HUDEP-2 (cell line): ENCODE measurements around the gene MOGAT1.
"Not testable (repeated sequence)": the region's sequence is repeated elsewhere in the genome, so short reads cannot be mapped to it uniquely, and the experiment has no call there.

Experiments used
- DNase-seq, 76 experiments: peaks; one replicate each; lab custom pipeline; 2025; ENCODE audit not compliant: unreplicated experiment in 76 of 76; lab: John Stamatoyannopoulos, UW

The MOGAT1 gene

DNA sequence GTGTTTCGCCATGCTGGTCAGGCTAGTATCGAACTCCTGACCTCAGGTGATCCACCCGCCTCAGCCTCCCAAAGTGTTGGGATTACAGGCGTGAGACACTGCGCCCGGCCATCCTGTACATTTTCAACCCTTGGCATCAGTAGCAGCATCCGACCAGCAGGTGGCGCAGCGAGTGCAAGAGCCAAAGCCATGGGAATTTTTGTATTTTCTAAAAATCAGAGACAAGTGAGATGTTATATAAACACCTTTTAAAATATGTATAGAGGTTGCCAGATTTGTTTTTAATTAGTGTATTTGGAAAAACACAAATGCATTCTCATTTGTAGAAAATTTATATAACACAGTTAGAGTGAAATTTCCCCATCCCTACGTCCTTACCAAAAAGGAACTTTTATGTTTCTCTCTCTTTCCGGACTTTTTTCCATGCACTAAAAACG is 36.8 kb downstream of the MOGAT1 start:
- DNase-seq = peak in 59 of 76 experiments; percentile 3 to 71 (median 35)

DNA sequence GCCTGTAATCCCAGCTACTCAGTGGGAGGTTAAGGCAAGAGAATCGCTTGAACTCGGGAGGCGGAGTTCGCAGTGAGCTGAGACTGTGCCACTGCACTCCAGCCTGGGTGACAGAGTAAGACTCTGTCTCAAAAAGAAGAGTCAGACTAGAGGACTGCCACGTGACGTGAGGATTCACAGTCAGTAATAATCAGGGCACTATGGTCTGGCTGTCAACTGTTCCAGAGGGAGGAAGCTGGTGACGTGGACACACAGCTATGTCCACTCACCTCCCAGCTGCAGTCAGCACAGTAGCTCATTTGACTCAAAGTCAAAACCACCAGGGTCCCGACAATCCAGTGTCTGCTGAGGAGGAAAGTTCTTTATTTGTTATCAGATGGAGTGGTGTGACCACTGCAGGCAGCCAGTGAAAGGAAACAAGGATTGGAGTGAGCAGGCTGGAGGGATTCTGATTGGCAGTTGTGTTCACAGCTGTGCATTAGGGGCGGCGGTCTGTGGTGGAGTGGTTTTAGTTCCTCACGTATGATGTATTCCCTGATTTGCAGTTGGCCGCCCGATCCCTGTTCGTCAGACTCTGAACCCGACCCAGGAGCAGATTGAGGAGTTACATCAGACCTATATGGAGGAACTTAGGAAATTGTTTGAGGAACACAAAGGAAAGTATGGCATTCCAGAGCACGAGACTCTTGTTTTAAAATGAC is 37.9 kb downstream of the MOGAT1 start:
- DNase-seq = peak in 14 of 76 experiments; percentile 0 to 21 (median 2)

DNA sequence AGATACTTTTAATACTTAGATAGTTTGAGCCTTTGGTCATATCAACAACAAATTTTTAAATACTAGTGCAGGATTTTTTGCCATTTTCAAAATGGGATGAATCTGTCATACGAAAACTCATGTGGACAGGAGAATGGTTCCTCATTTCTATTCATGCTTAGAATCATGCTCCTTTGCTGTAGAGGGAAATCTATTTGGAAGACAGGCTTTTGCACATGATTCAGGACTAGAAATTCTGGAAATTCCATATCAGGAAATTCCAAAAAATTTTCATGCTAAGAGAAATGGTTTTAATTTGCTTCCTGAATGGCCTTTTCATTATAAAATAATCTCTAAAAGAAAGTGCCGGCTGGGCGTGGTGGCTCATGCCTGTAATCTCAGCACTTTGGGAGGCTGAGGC is 39.3 kb downstream of the MOGAT1 start:
- DNase-seq = no peak

DNA sequence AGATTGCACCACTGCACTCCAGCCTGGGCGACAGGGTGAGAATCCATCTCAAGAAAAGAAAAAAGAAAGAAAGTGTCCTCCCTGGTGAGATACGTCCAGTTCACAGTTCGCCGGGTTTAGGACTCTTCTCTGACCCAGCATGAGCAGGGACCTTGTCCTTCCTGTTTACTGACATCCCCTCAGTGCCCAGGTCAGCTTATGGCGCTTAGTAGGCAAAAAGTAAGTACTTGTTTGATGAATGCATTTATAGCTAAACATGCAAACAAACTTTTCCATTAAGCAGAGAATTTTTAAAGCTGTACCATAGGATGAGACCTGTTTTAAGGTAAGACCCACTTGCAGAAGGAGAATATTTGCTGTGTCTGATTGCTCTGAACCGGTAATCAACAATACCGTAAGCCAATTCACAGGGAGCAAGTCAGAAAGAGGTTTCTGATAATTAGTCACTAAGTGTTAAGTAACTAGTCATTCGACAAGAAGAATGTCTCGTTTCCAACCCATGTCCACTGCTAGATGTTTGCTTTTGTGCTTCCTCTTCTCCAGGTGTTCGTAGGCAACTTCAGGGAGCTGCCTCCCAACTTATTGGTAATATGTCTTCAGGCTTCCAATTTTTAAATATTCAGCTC is 40.0 kb downstream of the MOGAT1 start:
- no peak for DNase-seq

DNA sequence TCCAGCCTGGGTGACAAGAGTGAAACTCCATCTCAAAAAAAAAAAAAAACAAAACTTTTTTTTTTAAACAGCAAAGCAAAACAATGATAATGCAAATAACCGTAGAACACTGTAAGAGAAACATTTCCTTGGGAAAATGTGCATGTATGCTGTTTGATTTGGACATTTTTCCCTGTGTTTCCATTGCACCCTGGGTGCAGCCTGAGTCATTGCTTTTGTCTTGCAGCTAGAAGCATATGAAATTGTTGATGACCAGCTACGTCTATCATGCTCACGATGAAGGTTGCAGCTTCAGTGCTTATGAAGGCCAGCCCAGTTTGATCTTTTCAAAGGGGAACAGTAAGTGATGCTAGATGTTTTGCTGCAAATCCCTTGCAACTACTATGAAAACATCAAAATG is 41.5 kb downstream of the MOGAT1 start:
- DNase-seq = no peak

DNA sequence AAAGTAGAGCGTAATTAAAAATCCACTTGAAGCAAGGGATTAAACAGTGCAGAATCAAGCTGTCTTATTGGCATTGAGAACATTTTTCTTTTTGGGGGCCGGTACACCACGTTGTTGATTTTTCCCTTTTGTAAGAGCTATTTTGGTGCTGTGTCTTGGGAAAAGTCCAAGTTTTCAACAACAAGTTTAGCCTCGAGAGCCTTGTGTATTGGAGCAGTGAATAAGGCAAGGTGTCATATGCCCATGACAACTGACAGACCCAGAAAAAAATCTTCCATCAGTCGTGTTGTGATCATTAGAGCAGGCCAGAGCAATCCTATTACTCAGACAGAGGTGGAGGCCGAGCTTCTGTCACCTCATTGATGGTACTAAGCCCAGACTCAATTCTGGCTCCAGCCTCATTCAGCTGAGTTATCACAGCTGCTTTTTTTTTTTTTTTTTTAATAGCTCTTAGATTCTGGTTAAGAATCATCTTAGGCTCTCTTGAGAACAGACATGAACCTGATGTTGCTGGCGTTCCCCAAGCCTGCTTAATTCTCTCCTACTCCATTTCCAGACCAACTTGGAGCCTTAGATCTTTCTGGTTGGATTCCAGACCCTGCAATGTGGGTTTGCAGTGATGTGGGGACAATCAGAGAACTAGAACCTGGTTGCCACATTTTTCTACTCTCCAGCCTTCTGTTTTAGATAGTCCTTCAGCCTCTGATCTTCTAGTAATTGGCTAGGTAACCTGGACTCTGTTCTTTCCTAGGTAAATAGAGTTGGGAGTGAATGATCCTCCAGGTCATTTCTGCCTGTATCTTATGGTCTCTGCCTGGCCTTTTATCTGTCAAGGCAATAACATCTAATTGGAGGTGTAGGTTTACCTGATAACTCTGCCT is 43.1 kb downstream of the MOGAT1 start:
- DNase-seq = no peak

DNA sequence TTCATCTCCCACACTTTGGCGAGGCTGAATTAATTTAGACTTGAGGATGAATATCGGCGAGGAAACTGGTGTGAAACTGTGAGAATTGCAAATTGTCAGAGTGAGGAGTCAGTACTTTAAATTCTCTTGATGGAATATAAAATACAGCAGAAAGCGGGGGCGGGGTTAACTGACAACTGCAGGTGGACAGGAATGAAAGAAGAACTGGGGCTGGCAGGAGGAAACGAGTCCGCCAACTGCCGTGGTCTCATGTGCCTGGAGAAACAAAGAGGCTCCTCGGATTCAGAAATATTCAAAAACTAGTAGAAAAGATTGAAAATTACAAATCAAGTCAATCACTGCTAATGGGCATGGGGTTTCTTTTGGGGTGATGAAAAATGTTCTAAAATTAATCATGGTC is 44.3 kb downstream of the MOGAT1 start:
- no peak for DNase-seq

DNA sequence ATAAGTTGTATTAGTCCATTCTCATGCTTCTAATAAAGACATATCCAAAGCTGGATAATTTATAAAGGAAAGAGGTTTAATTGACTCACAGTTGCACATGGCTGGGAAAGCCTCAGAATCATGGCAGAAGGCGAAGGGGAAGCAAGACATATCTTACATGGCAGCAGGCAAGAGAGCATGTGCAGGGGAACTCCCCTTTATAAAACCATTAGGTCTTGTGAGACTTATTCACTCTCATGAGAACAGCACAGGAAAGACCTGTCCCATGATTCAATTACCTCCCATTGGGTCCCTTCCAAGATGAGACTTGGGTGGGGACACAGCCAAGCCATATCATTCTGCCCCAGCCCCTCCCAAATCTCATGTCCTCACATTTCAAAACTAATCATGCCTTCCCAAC is 48.3 kb downstream of the MOGAT1 start:
- not testable (repeated sequence) for DNase-seq

DNA sequence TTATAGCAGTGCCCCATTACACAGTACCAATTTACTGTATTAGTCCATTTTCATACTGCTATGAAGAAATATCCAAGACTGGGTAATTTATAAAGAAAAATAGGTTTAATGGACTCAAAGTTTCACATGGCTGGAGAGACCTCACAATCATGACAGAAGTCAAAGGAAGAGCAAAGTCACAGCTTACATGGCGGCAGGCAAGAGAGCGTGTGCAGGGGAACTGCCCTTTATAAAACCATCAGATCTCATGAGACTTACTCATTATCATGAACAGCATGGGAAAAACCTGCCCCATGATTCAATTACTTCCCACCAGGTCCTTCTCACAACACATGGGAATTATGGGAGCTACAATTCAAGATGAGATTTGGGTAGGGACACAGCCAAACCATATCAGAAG is 50.1 kb downstream of the MOGAT1 start:
- not testable (repeated sequence) for DNase-seq

DNA sequence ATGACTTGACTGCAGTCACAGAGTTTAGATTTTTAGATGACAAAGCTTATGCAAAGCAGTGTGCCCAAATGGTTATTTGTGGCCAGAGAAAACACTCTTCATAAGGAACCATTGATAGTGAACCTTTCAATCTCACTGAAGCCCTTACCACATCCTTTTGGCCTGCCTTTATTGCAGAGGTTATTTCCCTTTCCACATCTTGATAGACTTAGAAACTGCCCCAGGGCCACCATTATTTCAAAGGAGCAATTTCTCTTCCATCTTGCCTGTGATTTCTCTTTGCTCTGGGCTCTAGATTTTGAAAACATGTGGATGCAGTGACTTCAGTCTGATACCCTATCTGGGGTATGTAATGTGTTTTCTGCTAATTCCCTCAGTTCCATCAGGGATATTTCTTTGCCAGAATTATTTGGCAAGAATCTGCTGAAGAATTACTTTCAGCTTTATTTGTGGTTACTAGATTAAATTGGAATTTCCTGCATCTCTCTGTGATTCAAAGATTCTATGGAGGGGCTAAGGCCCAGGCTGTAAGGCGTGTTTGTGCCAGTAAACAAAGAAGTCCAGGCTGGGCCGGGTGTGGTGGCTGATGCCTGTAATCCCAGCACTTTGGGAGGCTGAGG is 51.0 kb downstream of the MOGAT1 start:
- DNase-seq = no peak

DNA sequence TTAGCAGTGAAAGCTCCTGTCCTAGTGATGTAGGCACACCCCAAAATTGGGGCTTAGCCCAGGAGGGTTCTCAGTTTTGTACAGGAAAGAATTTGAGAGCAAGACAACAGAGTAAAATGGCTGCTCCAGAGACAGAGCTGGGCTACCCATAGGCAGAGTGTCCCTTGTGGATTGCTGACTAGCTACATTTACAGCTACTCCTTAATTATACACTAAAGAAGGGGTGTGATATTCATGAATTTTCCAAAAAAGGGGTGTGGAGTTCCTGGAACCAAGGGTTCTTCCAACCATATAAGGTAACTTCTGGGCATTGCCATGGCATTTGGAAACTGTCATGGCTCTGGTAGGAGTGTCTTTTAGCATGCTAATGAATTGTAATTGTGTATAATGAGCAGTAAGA is 52.8 kb downstream of the MOGAT1 start:
- no peak for DNase-seq

DNA sequence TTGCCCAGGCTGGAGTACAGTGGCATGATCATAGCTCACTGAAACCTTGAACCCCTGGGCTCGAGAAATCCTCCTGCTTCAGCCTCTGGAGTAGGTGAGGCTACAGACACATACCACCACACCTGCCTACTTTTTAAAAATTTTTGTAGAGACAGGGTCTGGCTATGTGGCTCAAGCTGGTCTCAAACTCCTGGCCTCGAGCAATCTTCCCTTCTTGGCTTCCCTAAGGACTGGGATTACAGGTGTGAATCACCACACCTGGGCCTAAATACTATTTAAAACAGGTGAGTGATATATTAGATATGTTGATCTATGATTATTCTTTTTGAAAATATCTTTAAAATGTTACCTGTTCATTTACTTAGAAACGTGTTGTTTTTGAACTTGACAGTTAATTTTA is 57.2 kb downstream of the MOGAT1 start:
- DNase-seq = no peak

DNA sequence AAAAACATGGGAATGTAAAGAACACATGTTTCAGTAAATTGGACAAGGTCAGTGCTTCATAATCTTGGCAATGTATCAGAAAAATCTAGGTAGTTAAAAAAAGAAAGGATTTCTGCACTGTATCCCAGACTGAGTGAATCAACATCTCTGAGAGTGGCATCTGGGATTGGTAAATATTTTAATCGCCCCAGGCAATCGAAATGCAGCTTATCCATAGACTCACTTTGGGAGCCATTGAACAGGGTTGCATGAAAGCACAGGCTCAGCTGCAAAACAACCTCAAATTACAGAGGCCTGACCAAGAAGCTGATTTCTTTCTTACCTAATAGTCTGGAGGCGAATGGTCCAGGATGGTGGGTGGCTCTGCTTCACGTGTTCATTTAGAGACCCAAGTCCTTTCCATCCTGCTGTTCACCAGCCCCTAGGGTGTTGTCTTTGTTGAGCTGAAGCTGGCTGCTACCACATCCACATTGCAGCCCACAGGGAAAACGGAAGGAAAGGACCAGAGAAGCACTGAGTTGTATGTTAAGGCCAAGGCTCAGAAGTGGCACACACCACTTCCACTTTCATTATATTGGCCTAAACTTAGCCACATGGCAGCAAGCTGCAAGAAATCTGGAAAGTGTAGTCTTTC is 59.0 kb downstream of the MOGAT1 start:
- no peak for DNase-seq

DNA sequence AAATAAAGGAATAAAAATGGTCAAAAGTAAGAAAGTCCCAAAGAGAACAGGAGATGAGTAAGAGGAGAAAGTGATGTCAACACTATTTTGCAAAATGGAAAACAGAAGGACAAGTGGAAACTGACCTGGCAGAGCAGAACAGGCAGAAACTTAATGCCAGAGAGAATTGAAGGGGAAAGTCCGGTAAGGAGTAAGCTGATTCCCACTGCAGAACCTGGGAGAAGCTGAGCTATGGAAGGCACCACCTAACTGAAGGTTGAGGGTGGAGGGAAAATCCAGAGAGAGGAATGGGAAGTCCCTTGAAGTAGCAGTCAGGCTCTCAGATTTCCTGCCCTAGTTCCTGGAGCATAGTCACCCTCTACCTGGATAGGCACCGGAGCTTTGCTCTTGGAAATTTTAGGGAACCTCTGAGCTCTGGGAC is 59.8 kb downstream of the MOGAT1 start:
- no peak for DNase-seq

DNA sequence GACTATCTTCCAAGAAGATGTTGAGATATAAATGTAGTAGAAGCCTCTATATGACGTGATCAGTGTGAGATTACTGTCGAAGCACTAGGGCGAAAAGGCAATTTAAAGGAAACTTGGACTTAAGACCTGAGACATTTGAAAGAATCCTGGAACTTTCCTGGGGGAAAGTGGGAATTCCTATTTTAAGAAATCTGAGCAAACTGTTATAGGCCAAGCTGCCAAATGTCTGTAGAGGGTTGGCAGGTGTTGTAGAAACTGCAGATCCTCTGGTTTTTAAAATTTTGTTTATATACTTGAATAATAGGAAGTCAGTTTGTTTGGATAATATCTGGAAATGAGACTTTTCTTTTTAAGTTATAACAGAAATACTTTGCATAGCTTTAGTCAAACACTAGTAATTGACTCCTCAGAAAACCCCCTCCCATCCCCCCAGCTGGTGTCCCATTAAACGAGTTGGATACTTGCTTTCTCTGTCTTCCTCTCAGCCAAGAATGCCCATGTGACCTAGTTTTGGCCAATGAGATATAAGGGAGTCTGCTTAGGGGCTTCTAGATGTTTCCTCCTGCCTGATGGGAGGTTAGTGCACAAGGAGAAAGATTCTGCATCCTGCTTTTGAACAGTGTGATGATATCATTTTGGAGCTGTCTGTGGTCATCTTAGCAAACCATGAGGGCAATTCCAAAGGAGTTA is 61.2 kb downstream of the MOGAT1 start:
- DNase-seq = no peak

DNA sequence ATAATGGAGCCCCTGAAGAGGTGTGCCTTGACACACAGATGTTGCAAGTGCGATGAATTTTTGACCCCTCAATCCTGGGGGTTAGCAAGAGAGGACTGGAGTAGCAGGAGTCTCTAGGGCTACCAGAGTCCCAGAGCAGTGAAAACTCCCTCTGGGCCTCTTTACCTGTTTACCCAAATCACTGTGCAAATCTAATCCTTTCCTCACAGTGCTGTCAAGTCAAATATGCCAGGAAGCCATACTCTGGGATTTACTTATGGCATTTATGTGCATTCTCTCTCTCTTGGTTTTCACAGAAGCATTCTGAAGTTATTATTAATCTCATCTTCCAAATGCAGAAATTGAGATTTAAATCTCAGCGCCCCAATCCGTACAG is 62.0 kb downstream of the MOGAT1 start:
- no peak for DNase-seq

DNA sequence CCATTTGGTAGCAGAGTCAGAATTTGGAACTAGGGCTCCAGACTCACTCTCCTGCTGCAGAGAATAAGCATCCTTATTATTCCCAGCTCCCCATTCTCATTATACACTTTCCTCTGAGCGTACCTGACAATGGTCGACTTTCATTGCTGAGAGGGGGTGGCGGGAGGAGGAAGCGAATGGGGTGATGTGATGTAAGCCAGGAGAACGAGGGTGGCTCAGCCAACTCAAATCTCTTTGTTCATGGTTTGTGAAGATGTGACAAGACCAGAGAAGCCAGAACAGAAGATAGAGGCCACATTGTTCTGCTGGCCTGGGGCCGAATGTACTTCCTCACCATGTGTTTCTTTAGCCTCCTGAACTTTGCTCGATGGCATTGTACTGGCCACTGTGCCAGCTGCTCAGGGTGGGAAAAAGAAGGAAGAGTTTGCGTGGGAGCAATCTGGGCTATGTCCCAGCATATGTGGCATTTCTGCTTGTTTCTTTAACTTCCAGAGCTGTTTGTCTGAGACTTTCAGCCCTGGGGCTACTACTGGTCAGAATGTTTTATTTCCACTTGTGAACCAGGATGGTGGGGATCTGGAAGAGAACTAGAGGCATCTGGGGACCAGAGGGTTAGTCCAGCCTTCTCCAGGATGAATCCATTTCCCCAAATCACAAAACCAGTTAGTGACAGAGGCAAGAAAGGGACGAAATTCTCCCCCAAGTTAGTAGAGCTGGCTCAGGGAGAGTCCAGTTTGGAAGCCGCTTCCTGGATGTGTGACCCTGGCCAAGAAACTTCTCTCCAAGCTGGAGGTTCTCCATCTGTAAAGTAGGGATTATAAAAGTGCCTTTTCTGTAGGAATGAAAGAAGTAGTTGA is 62.6 kb downstream of the MOGAT1 start:
- DNase-seq = no peak

DNA sequence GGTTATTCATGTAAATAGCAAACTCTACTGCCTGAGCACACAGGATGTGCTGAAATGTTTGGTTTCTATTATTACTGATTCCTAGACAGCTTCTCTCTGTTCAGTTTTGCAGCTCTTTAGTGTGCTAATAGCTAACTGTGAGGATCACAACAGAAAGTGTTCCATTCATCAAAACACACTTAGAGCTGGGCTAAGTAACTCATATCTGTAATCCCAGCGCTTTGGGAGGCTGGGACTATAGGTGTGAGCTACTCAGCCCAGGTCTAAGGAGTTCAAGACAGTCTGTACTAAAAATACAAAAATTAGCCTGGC is 63.2 kb downstream of the MOGAT1 start:
- no peak for DNase-seq

DNA sequence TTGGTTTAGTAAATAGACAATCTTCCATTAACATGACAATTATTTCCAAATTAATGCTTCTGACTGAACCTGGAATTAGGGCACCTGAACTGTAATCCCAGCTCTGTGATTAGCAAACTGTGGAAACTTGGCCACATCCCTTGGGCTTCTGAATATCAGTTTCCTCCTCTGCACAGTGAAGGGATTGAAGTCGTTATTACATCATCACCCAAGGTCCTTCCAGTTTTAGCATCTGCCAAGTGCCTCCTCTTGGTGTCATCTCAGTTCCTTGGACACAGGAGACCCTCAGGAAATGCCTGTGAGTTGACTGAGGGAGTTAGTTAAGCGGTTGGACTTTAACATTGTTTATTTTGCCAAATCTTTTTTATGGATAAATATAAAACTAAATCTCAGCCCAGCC is 64.8 kb downstream of the MOGAT1 start:
- no peak for DNase-seq
